GM21619 (cell line): Measurements from ENCODE around the gene MTSS2.

ENCODE experiments used
- ATAC-seq: cut with Tn5 transposase; IDR thresholded peaks from one replicate; pipeline ENCODE4 v1.9.1; 2021; ENCODE audit not compliant: unreplicated experiment

The MTSS2 gene

DNA sequence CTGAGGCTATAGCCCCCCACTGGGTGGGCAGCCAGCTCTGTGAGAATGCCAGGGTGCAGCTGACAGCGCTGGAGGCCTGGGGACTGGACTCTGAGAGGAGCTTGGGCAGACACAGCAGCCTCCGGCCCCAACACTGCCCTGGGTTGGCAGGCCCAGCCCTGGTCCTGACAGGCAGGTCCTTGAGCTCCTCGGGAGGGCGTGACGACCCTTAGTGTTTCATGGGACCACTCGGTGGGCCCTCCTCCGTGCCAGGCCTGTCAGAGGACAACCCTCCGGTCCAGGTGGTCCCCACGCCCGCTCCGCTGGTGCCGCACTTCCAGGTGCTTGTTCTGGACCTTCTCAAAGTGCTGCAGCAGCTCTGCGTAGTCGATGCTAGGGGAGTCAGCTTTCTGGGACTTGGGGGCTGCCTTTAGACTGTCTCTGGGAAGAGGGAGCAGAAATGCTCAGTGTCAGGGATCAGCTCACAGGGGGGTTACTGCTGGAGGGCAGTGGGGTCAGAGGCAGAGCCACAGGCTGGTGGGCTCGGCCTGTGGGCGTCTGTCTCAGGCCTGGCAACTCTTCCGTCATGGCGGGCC is 1.9 kb upstream of the MTSS2 start:
- ATAC-seq, result no peak

- ATAC-seq, result no peak
Measured at GRCh38 chr16:70687102-70687511, 1.3 kb upstream of the MTSS2 start.

- ATAC-seq, result no peak
Measured at GRCh38 chr16:70686376-70687101, 686 bp upstream of the MTSS2 start.

DNA sequence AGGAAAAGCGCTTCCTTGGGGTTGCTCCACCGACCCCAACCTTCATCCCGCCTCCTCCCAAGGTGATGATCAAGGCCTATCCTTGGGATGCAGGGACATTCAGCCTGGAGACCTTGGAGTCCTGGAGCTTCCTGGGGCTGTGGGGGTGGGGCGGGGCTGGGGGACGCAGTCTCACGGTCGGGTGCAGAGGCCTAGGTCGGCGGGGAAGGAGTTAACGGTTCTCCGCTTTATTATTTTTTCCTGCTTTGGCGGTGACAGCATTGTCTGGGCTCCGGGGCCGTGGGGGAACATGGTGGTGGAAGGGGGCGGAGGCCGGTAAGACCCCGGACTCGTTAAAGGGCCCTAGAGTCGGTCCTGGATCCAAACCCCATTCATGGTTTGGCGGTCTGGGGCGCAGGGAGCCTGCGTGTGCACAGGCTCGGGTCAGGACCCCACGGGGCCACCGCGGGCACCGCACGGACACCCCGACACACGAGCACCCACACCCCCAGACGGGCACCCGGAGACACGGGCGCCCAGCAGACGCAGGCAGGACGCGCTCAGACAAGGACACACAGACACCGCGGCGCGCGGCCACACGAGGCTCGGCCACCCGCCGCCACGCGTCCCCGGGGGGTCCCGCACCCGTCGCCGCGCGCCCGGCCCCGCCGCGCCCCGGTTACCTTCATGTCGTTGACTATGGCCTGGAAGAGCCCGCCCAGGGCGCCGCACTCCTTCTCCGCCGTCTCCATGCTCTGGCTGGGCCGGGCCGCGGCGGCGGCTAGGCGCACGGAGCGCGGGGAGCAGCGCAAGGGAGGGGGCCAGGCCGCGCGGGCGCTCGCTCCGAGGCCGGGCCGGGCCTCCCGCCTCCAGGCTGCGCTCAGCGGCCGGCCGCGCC is 554 bp downstream of the MTSS2 start:
- no peak for ATAC-seq

GRCh38 chr16:70684146-70685060 is 1.4 kb downstream of the MTSS2 start:
- no peak for ATAC-seq

GRCh38 chr16:70683146-70683944 is 2.5 kb downstream of the MTSS2 start:
- ATAC-seq, result no peak

DNA sequence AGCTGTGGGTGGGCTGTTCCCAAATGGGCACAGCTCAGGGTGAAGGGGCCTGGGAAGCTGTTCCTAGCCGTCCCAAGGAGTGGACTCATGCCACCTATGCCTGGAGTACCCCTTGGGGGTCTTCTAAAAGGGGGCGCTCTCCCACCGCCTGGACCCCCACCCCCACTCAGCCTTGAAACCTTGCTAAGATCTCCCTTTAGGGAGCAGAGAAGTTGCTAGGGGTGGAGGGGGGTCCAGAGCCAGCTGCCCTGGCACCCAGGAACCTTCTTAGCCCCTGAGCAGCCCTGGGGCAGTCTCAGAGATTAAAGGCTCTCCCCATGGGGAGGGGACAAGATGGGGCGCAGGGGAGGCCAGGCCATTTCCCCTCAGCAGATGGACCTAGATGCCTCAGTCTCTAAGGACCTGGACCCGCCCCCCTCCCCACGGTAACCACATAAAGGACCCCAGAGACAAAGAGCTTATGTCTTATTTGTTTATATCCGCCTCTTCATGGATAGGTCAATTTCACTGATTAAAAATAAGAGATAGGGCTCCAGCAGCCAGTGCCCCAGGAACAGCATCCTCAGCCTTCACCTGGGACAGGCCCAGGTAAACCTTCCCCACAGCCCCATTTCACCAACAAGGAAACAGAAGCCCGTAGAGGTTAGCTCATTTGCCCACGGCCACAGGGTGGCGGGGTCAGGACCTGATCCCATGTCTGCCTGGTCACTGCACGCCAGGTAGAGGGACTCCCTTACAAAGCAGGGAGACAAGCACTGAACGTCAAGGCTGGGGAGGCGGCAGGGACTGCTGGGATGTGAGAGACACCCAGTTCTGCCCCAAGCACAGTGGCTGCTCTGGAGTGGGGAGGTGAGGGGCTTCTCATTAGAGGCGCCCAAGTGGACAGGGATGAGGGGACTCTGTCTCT is 3.4 kb downstream of the MTSS2 start:
- ATAC-seq, result no peak

DNA sequence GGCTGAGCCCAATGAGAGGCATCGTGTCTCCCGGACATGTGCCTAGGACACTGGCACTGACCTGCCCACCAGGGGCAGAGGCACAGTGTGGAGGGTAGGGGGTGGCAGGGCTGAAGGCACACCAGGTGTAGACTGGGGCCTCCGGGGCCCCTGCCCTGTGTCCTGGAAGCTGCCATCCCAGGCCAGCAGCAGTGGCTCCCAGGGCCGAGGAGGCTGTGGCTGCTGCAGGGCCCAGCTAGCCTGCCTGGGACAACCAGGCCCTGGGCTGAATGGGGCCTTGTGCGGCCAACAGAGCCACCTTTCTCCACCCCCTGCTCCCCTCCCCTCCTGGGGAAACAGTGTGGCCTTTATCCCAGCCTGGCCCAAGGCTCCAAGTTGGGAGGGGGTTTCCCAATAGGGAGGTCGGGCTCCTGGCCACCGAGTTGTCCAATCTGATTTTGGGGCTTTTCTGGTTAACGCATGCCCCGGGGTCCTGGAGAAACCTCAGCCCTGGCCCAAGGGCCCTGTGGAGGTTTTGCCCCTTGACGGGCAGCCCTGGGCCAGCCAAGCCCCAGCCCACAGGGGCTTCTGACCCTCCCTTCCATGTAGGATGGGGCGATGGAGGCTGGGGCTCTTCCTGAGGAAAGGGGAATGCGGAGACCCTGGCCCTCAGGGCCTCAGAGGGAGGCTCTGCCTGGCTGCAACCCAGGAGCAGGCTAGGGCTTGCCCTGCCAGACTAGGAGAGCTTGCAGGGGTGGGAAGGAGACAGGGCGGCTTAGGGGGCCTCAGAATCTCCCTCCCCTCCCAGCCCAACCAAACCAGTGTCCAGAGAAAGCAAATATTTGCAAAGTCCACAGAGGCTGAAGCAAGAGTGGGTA is 4.2 kb downstream of the MTSS2 start:
- ATAC-seq, result no peak

DNA sequence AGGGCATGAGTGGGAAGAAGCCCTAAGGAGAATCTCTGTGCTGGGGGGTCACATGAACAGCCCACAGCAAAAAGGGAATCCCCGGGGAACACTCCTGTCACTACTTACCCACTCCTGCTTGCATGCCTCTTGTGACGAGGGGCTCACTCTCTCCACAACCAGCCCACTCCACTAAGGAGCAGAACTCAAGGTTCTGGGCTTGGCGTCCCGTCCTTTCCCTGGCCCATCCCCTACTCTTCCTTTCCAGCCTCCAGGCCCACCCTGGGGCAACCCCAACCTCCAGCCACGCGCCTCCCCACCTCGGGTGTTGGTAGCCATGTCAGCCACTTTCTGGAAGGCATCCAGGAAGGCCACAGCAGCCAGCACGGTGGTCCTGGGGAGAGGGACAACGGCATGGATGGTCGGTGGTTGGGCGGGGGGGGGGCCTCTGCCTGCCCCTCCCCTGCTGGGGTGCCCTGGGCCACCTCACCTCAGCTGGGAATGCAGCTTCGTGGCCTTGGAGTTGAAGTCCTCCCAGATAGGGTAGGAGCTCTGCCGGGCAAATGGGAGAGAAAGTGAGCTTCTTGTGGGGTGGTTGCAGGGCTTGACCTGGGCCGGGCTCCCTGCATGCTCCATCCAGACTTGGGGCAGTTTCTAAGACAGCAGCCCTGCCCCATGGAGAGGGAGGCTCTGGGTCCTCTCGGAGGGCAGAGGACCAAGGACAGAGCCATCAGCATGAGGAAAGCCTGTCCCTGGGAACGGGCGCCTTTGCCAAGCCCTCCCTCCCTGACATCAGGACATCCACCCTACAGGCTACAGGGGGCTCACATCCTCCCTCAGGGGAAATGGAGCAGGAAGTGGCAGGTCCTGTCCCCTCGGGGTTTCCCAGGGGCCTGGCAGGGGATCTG is 5.1 kb downstream of the MTSS2 start:
- ATAC-seq, result no peak

GRCh38 chr16:70679671-70680494 is 6.0 kb downstream of the MTSS2 start:
- ATAC-seq, result no peak

DNA sequence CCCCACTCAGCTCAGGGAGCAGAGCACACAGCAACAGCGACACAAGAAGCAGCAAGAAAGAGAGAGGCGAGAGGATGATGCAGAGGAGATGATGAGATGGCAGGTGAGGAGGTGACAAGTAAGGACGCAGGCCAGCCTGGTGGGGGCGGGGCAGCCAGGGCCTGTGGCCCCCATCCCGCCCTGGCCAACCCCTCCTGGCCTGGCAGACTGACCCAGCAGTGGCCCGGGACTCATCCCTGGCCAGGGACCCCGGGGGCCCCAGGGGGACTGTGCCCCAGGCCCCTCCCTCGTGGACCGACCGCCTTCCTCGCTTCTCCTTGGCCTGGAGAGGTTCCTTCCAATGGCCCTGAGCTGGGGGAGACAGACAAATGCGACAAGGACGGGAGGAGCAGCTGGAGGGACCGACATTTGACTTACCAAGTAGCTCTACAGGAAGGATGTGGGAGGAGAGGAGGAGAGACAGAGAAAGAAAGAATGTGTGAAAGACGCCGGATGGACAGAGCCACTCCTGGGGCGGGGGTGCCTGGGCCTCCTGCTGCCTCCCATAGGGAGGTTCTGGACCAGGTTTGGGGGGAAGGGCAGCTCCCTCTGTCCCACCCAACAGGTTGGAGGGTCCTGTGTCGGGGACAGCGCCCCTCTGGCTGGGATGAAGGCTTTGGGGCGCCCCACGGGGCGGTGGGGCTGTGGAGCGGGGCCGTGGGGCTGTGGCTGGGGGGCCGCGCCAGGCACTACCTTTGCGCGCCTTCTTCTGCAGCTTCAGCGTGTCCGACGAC is 6.8 kb downstream of the MTSS2 start:
- ATAC-seq, result no peak

DNA sequence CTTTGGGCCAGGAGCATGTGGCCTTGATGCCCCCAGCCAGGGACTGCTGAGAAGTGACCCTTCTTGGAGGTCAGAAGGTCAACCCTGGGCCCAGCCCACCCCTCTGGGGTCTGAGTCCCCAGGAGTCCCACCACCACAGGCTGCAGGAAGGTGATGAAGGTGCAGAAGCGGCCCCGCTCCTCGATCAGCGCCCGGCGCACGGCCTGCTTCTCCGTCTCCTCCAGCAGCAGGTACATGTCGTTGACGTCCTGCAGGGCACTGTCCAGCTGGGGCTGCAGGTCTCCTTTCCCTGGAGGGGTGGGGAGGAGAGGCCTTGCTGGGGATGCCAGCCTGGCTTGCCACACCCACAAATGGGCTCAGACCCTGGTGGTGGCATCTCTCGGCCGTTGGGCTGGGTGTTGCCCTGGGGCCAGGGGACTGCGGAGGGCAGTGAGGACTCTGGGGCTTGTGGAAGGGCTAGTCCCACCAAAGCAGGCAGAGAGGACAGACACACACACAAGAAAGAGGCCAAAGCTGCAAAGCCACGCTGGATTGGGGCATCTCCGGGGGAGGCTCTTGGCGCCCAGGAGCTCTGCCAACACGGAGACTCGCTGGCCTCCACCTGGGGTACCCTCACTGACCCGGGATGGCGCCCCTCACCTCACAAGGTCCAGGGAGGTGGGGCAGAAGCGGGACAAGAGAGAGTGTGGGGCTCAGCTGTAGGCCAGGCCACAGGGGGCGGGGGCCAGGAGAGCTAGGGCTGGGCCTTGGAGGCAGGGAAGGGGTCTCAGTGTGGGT is 7.5 kb downstream of the MTSS2 start:
- no peak for ATAC-seq

- no peak for ATAC-seq
Measured at GRCh38 chr16:70677499-70678120, 8.2 kb downstream of the MTSS2 start.
